ENCODE data around the gene KLF5. TPM values are rescaled to one million over a fixed set of nuclear protein-coding genes. Genes with fewer than 3 reads are reported as not detected.

The KLF5 gene
- total and polyA plus RNA-seq, 9 donors = 2.1 to 45.7 (median 6.9) TPM

GRCh38 chr13:73058064-73058313 lies 816 bp upstream of the KLF5 start:
- intact Hi-C loops (cut with DNase I) = no loop called here
- H3K4me1 ChIP-seq (ENCODE audit: insufficient read depth) = no peaks in the 10 kb centered on the region
- no peaks in the 10 kb centered on the region for H3K36me3 ChIP-seq
- no peaks in the 10 kb centered on the region for H3K9me3 ChIP-seq
- DNase-seq = no peak
- H3K27ac ChIP-seq = no peak overlapping the region
- H3K27me3 ChIP-seq = no peaks in the 10 kb centered on the region
- WGBS, 3 donors = 15% methylated on average over 6 of the region's 6 CpGs
- H3K4me3 ChIP-seq = peak overlapping the region; percentile 61
- TF ChIP-seq POLR2A (IDR thresholded peaks at IDR 0.05) (no peak), EP300 (IDR thresholded peaks at IDR 0.05) (no peak), CTCF (IDR thresholded peaks at IDR 0.05) (no peak)

GRCh38 chr13:73058432-73058735 lies 421 bp upstream of the KLF5 start:
- 0 to 3% (median 1%) methylated on average over 8 of the region's 8 CpGs for WGBS, 3 donors
- H3K4me1 ChIP-seq (ENCODE audit: insufficient read depth) = no peaks in the 10 kb centered on the region
- peak overlapping the region in 1 of 2 donors; percentile 59 for H3K27ac ChIP-seq
- no peaks in the 10 kb centered on the region for H3K27me3 ChIP-seq
- H3K9me3 ChIP-seq = no peaks in the 10 kb centered on the region
- no peaks in the 10 kb centered on the region for H3K36me3 ChIP-seq
- H3K4me3 ChIP-seq = peak overlapping the region; percentile 61
- no peak for DNase-seq
- no peak for TF ChIP-seq POLR2A (IDR thresholded peaks at IDR 0.05)
- TF ChIP-seq EP300 (IDR thresholded peaks at IDR 0.05) = no peak
- TF ChIP-seq CTCF (IDR thresholded peaks at IDR 0.05) = no peak
- intact Hi-C loops (cut with DNase I) = no loop called here

- Histone ChIP-seq H3K27me3 (no peaks in the 10 kb centered on the region), H3K9me3 (no peaks in the 10 kb centered on the region), H3K4me1 (ENCODE audit: insufficient read depth) (no peaks in the 10 kb centered on the region), H3K4me3 (peak overlapping the region; percentile 61), H3K36me3 (no peaks in the 10 kb centered on the region), H3K27ac (peak overlapping the region; percentile 49 to 59)
- DNase-seq = peak; percentile 27 to 65 (median 53)
- TF ChIP-seq CTCF (IDR thresholded peaks at IDR 0.05) (peak in 1 of 3 donors; percentile 4), EP300 (IDR thresholded peaks at IDR 0.05) (no peak)
- WGBS, 3 donors = 1% methylated on average over 46 to 68 of the region's 68 CpGs
- intact Hi-C loops (cut with DNase I) = no loop called here
Observed at GRCh38 chr13:73059460-73060250, 850 bp downstream of the KLF5 start.

- TF ChIP-seq EP300 (IDR thresholded peaks at IDR 0.05) (no peak), POLR2A (IDR thresholded peaks at IDR 0.05) (no peak), CTCF (IDR thresholded peaks at IDR 0.05) (no peak)
- DNase-seq = peak in 4 of 5 donors; percentile 28 to 43 (median 32)
- Histone ChIP-seq H3K4me3 (peak overlapping the region; percentile 61), H3K9me3 (no peaks in the 10 kb centered on the region), H3K27me3 (no peaks in the 10 kb centered on the region), H3K4me1 (ENCODE audit: insufficient read depth) (no peaks in the 10 kb centered on the region), H3K36me3 (no peaks in the 10 kb centered on the region), H3K27ac (peak overlapping the region in 1 of 2 donors; percentile 49)
- intact Hi-C loops (cut with DNase I) = no loop called here
- 4 to 8% (median 5%) methylated on average over 26 of the region's 26 CpGs for WGBS, 3 donors
Observed at GRCh38 chr13:73060251-73061160, 1.7 kb downstream of the KLF5 start.

Measured in ovary (tissue), 9 donors.